Activated T-cell treated with anti-CD3 and anti-CD28 coated beads for 48 hours (primary cell): Measurements from ENCODE around the gene ZNF337.
"Not testable (repeated sequence)": the region's sequence is repeated elsewhere in the genome, so short reads cannot be mapped to it uniquely, and the experiment has no call there.

Experiments
- DNase-seq: peaks from one replicate; pipeline ENCODE4 v3.0.0-alpha.2; 2020; ENCODE audit warnings: low read depth

ZNF337 gene

DNA sequence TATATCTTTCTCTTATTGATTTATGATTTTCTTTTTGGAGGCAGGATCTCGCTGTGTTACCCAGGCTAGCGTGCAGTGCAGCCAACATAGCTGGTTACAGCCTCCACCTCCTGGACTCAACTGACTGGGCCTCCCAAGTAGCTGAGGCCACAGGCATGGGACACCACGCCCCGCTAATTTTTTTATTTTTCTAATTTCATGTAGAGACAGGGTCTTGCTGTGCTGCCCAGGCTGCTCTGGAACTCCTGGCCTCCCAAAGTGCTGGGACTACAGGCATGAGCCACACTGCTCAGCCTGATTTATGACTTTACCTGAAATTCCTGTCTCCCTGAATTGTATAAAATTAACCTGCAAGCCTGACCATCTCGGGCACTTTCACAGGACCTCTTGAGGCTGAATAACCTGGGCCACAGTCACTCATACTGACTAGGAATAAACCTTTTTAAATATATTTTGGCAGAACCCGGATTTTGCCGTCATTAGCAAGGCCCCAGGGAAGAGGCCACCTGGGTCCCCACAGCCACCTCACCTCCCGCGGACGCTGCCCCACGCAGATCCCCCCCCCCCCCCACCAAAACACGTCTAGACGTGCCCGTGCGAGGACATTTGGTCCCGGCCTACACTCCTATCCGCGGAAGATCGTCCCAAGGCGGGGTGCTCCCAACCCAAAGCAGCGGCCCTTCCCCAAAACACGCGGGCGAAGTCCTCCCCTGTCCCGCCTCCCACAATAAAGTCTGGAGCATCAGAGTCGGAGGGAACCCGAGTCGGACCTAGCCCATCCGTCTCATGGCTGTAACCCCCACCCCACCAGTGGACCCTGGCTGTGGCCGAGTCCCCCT lies 902 bp downstream of the ZNF337 start:
- DNase-seq, result no peak

DNA sequence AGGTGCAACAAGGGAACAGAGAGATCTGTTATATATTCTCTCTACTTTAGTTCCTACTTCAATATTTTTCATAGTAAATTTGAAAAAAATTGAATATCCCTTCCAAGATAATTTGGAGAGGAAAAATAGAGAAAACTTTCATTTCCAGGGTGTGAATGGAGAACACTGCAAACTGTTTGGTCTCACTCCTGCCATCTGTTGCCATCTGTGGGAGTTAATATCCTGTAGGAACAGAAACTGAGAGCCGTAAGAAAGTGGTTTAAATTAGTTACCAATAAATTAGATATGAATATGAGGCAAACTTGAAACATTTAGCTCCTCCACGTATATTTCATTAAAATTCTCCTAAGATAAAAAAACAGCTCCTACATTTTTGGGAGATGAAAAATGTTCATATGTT lies 4.2 kb downstream of the ZNF337 start:
- DNase-seq, result no peak

DNA sequence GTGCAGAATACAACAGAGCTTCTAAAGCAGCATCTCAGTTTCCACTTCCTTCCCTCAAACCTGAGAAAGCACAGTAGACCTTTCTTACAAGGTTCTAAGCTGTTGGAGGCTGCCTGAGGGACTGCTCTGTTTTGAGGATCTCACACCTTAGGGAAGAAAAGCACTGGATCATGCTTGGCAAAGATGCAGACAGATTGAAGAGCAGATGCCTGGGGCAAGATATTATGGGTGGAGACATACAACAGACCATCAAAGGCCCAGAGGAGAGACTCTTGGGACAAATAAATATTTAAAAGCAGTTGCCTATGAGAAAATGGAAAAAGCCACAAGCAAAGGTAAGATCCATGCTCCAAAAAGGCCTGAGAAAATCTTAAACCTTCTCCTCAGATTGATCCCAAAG lies 6.2 kb downstream of the ZNF337 start:
- DNase-seq, result no peak

DNA sequence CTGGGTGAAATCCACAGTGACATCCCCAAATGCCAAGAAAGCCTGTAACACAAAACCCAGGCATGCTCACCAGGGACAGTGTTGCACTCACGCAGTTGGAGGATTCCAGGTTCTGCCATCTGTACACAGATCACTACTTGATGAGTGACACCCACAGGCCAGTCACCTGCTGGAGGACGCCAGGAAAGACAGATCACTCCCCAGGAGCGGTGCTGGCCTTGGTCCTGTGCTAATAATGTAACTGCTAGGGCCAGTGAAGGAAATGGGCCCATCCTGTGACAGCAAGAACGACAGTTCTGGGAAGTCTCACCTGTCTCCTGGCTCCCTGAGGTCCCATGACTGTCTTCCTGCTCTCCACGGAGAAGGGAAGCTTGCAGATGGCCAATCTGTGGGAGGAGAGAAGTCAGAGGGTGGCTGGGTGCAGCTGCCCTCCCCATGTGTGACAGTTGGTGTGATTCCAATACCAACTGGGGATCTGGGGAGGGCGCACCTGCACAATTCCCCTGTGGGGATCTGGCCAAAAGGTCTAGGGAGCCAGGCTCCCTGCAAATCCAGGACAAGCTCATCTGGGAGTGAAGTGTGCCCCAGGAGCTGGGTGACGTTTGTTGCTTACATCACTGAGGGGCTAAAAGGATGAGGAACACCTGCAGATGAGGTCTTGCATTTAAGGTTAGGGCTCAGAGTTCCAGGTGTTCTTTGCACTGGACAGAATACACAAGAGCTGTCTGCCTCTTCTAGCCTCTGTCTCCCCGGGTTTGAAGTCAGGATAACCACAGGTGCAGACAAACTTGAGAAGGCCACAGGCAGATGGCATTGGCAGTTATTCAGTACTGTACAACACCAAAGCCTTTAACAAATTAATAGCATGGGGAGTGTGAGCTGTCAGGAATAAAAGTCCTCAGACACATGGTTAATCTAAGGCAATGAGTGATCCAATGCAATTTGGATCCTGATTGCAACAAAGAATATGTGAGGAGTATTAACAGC lies 10.3 kb downstream of the ZNF337 start:
- no peak for DNase-seq

DNA sequence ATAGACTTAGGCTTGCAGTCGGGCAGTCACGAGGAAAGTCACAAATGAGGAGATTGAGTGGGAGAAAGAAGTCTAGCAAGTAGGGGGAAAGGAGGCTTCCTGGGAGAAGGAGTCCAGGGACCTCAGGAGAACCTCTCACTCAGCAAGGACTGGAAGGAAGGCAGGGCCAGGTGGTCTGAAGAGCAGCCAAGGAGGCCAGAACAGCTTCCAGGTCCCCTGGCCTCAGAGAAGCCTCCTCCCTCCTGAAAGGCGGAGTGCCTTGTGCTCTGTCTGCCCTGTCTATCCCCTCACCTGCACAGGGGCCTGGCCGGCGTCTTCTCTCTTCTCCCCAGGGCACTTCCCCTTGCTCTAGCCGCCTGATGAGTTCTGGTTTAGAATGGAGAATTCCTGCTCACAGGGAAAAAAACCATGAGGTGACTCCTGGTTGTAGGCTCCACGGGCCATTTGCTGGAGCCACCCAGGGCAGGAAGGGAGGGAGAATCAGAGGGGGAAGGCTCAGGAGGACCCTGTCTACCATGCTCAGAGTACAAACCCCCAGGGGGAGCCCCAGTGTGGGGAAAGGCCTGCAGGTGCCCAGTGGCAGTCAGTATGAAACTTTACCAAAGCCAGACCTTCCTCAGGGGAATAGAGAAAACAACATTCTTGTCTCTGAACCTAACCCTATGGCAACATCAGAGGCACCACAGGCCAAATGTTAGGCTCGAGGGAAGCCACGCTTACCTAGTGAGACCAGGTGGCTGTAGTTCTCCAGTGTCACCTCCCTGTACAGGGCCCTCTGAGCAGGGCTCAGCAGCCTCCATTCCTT lies 11.2 kb downstream of the ZNF337 start:
- DNase-seq, result no peak

DNA sequence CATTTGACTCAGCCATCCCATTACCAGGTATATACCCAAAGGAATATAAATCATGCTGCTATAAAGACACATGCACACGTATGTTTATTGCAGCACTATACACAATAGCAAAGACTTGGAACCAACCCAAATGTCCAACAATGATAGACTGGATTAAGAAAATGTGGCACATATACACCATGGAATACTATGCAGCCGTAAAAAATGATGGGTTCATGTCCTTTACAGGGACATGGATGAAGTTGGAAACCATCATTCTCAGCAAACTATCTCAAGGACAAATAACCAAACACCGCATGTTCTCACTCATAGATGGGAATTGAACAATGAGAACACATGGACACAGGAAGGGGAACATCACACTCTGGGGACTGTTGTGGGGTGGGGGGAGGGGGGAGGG lies 12.8 kb downstream of the ZNF337 start:
- not testable (repeated sequence) for DNase-seq

DNA sequence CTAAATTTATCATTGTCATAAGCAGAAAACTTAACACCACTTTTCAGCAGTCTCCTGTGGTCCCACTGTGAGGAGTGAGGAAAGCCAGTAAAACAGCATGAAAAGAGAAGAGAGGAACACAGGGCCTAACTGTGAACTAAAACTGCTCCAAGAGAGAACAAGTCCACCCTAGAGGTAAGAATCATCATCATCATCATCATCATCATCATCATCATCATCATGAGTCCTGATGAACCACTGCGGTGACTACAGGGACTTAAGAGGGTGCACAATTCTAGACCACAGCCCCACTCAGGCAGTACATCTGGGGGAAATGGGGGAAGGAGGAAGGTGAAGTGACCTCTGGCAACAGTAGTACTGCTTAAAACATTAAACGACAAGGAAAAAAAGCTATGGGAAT lies 13.6 kb downstream of the ZNF337 start:
- no peak for DNase-seq

DNA sequence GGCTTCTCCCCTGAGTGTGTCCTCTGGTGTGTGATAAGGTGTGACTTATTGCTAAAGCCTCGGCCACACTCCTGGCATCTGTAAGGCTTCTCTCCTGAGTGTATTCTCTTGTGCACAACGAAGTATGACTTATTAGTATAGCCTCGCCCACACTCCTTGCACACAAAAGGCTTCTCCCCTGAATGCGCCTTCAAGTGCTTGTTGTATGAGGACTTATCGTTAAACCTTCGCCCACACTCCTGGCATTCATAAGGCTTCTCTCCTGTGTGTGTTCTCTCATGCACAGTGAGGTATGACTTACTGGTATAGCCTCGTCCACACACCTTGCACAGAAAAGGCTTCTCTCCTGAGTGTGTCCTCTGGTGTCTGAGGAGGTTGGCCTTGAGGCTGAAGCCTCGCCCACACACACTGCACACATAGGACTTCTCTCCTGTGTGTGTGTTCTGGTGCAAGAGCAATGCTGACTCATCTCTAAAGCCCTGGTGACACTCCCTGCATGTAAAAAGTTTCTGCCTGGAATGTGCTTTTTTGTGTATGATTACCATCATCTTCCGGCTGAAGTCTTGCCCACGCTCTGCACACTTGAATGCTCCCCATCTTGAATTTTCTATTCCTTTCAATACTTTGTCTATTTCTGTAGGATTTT lies 20.4 kb downstream of the ZNF337 start:
- DNase-seq, result no peak

DNA sequence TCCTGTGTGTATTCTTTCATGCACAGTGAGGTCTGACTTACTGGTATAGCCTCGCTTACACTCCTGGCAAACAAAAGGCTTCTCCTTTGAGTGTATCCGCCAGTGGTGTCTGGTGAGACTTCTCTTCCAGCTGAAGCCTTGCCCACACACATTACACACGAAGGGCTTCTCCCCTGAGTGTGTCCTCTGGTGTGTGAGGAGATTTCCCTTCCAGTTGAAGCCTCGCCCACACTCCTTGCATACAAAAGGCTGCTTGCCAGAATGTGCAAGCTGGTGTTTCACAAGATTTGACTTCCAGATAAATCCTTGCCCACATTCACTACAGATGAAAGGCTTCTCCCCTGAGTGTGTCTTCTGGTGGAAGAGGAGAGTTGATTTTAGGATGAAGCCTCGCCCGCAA lies 21.5 kb downstream of the ZNF337 start:
- DNase-seq, result no peak

DNA sequence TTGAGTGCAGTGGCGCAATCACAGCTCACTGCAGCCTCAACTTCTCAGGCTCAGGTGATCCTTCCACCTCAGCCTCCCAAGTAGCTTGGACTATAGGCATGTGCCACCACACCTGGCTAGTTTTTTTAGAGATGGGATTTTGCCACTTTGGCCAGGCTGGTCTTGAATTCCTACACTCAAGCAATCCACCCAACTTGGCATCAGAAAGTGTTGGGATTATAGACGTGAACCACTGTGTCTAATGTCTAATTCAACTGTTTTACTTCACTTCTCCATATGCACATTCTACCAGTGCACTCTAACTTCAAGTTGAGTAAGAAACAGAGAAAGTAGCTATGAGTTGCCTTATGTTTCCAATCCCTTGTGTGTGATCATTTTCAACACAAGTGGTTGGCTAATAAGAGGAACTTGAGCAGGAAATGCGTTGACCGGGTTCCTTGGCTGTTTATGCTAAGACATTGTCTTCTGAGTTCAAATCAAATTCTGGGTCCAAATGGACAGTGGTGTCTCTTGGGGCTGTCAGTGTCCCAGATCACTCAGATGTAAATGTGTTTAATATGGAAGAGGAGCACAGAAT lies 23.9 kb downstream of the ZNF337 start:
- DNase-seq, result no peak

DNA sequence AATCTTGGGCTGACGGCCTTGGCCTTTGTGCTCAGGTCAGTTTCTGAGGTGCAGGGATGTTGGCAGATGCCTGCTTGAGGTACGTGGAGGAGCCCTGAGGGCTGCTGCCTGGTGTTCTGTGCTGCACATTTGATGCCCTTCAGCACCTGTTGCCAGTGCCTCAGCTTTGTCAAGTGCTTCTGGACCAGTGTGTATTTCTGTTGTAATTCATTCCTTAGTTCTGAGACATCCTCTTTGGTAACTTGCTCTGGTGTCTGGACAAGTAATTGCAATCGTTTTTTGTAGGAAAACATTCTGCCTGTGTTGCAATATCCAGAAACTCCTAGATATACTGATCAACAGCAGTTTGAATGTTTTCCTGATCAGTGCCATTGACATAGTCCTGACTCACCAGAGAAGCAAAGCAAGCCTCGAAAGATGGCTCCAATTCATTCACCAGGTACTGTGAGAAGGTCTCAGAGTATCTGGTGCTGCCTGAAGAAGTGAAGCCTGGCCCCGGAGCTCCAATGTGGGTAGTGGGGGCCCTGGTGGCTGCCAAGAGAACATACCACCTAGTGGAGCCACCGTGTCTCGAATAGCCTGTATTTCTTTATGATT lies 26.7 kb downstream of the ZNF337 start:
- no peak for DNase-seq

DNA sequence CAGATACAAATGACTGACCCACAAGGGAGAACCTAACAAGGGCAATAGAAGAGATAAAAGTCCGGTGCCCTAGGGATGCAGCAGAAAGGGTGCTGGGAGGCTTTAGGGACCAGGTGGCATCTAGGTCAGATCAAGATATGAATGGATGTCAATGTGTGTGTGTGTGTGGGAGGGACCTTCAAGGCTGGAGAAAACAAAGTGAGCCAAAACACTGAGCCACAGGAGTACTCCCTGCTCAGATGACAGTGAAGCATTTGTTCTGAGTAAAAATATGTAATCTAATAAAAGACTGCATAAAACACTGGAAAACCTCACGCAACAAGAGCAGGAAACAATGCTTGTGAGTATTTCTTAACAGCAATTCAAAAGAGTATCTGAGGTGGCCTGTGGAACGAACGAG lies 28.2 kb downstream of the ZNF337 start:
- no peak for DNase-seq

DNA sequence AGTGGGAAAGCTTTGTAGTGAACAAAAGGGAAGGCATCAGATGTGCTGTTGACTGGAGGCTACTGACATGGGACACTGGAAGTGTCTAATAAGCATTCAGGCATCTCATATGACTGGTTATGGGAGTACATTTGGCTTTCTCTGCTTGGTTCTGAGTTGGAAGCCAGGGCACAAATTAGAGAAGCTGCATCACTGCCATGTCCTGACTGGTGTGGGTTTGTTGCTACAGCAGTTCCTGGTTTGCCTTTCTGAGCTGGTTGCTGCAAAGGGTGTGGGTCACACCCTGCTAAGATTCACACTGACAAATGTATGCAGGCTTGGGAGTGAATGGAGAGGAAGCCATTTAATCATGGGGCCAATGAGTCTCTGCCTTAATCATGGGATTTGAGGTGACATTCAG lies 36.7 kb downstream of the ZNF337 start:
- no peak for DNase-seq

DNA sequence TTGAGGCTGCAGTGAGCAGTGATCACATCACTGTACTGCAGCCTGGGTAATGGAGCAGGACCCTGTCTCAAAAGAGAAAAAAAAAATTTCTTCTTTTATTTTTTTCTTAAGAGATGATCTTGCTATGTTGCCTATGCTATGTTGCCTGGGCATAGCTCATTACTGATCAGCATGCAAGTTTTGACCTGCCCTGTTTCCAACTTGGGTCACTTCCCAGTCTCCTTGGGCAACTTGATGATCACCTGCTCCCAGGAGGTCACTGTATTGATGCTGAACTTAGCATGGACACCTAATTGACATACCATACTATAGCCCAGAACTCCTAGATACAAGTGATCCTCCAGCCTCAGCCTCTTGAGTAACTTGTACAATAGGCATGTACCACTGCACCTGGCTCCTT lies 42.2 kb downstream of the ZNF337 start:
- DNase-seq, result no peak

DNA sequence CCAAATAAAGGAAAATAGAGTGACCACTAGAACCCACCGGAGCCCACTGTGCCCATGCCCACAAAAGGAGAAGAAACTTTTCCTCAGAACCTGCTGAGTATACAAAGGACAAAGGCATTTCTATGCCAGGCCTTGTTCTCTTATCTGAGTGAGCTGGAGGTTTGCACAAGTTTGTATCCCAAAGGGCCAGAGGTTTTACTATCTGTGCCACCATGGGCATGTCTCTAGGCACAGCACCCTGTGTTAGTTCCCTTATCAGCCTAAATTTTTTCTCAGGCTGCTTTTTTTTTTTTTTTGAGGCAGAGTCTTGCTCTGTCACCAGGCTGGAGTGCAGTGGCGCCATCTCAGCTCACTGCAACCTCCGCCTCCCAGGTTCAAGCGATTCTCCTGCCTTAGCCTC lies 43.8 kb downstream of the ZNF337 start:
- not testable (repeated sequence) for DNase-seq

DNA sequence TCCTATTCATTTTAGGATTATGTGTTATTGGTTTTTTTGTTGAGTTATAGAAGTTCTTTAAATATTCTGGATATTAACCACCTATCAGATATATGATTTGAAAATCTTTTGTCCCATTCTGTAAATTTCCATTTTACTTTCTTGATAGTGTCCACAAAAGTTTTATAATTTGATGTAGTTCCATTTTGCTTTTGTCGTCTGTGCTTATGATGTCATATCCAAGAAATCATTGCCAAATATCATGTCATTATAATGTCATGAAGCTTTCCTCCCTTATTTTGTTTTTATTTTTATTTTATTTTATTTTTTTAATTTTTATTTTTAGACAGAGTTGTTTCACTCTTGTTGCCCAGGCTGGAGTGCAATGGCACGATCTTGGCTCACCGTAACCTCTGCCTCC lies 51.8 kb downstream of the ZNF337 start:
- no peak for DNase-seq

DNA sequence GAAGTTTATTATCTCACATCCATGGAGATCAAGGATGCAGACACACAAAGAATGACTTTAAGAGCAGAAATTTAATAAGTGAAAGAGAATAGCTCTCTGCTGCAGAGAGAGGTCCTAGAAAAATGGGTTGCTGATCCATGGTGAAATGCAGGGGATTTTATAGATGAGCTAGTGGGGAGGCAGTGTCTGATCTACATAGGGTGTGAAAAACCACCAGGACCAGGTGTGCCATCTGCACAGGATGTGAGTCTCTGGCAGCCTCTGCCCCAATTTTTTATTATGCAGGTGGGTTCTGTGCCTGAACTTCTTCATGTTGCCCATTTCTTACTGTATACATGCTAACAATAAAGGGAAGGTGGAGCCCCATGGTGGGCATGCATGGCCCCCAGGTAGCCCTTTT lies 52.9 kb downstream of the ZNF337 start:
- no peak for DNase-seq

DNA sequence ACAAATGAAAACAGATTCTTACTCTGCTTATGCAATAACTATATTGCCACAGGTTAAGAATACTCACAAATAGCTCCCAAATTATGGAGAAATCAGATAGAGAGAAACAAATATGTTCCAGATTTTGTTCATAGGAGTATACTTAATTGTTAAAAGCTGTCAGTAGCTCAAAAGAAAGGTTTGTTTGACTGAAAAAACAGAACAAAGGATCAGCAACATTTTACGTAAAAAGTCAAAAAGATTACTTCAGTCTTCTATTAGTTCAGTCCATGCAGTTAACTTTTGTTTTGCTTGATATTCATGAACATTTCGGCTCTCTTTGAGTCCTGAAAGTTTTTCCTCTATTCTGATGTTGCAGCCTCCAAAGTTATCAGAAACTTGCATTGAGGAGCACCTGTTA lies 59.4 kb downstream of the ZNF337 start:
- DNase-seq, result no peak

DNA sequence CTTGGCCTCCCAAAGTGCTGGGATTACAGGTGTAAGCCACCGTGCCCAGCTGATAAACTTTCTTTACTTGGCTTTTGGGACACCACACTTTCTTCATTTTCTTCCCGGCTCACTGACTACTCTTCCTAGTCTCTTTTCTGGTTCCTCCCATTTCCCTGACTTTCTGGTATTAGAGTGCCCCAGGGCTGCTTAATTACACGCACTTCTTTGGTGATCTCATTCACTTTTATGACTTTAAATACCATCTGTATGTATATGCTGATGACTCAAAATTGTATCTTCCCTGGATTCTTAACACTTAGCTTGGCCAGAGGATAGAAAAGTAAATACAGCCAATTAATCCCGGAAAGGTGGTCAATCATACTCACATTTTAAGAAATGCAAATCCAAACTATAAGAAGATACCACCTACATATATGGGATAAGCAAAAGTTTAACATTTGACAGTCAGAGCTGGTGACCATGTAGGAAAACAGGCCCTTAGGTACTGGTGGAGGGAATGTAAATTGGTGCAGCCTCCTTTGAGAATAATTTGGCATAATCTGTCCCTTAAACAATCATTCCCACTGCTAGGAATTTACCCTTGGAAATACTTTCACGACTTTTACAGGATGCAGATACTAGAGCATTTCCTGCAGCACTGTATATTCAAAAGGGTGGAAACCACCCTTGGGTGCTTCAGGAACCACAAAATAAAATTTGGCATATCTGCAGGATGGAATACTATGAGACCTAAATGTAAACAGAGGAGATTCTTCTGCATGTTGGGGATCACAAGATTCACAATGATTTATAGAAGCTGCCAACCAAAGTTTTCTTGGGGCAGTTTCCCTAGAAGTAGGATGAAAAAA lies 63.5 kb downstream of the ZNF337 start:
- no peak for DNase-seq

DNA sequence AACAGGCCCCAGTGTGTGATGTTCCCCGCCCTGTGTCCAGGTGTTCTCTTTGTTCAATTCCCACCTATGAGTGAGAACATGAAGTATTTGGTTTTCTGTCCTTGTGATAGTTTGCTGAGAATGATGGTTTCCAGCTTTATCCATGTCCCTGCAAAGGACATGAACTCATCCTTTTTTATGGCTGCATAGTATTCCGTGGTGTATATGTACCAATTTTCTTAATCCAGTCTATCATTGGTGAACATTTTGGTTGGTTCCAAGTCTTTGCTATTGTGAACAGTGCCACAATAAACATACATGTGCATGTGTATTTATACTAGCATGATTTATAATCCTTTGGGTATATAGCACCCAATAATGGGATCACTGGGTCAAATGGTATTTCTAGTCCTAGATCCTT lies 66.0 kb downstream of the ZNF337 start:
- not testable (repeated sequence) for DNase-seq
